Stimulated activated CD8-positive, alpha-beta memory T cell treated with anti-CD3 and anti-CD28 coated beads, Interleukin-15, amount 100 ng/mL, for 24 hours (primary cell): ENCODE measurements around the gene MBTPS1.
"Not testable (repeated sequence)": the region's sequence is repeated elsewhere in the genome, so short reads cannot be mapped to it uniquely, and the experiment has no call there.

Experiments
- DNase-seq: peaks from one replicate; pipeline ENCODE4 v3.0.0-alpha.2; 2020; ENCODE audit warnings: low read depth

The MBTPS1 gene

GRCh38 chr16:84137287-84137686 lies 20.5 kb upstream of the MBTPS1 start:
- DNase-seq, result no peak

GRCh38 chr16:84136331-84137125 lies 19.8 kb upstream of the MBTPS1 start:
- no peak for DNase-seq

- DNase-seq, result no peak
Measured at GRCh38 chr16:84132527-84133285, 16.0 kb upstream of the MBTPS1 start.

- DNase-seq, result no peak
Measured at GRCh38 chr16:84131117-84131516, 14.4 kb upstream of the MBTPS1 start.

- no peak for DNase-seq
Measured at GRCh38 chr16:84124257-84125073, 7.7 kb upstream of the MBTPS1 start.

- DNase-seq, result no peak
Measured at GRCh38 chr16:84121007-84121406, 4.3 kb upstream of the MBTPS1 start.

- DNase-seq, result no peak
Measured at GRCh38 chr16:84120023-84120422, 3.3 kb upstream of the MBTPS1 start.

- DNase-seq, result no peak
Measured at GRCh38 chr16:84119368-84119767, 2.6 kb upstream of the MBTPS1 start.

GRCh38 chr16:84118315-84118714 lies 1.6 kb upstream of the MBTPS1 start:
- not testable (repeated sequence) for DNase-seq

- no peak for DNase-seq
Measured at GRCh38 chr16:84117494-84117843, 727 bp upstream of the MBTPS1 start.

- DNase-seq, result no peak
Measured at GRCh38 chr16:84115919-84116719, 623 bp downstream of the MBTPS1 start.

GRCh38 chr16:84111949-84112348 lies 4.8 kb downstream of the MBTPS1 start:
- DNase-seq, result not testable (repeated sequence)

GRCh38 chr16:84111525-84111924 lies 5.2 kb downstream of the MBTPS1 start:
- no peak for DNase-seq

GRCh38 chr16:84110527-84110926 lies 6.2 kb downstream of the MBTPS1 start:
- no peak for DNase-seq

- DNase-seq, result no peak
Measured at GRCh38 chr16:84109598-84110335, 7.0 kb downstream of the MBTPS1 start.

- DNase-seq, result no peak
Measured at GRCh38 chr16:84107921-84108320, 8.8 kb downstream of the MBTPS1 start.

GRCh38 chr16:84105948-84106740 lies 10.6 kb downstream of the MBTPS1 start:
- DNase-seq, result no peak

GRCh38 chr16:84105301-84105815 lies 11.4 kb downstream of the MBTPS1 start:
- DNase-seq, result no peak

- no peak for DNase-seq
Measured at GRCh38 chr16:84104231-84104630, 12.5 kb downstream of the MBTPS1 start.

GRCh38 chr16:84103678-84104077 lies 13.1 kb downstream of the MBTPS1 start:
- no peak for DNase-seq
